Subcutaneous adipose tissue (tissue), 4 donors: ENCODE data around the gene OR1D2. TPM values are rescaled to one million over a fixed set of nuclear protein-coding genes. Genes with fewer than 3 reads are reported as not detected.
"Not testable (repeated sequence)": the region's sequence is repeated elsewhere in the genome, so short reads cannot be mapped to it uniquely, and the experiment has no call there.

Experiments used
- CTCF ChIP-seq: fragments of 450-650 bp; IDR thresholded peaks from one replicate; pipeline ENCODE4 v1.5.1; 2016; ENCODE audit warnings: low read depth, mild to moderate bottlenecking, control low read depth, antibody characterized with exemption, moderate library complexity
- total RNA-seq, 4 donors: library from RNA; depleted of rRNA; stranded (reverse); fragments of >200 nt; gene quantifications; one replicate each; pipeline ENCODE4 v1.1.0, GENCODE V29; 2016

Gene OR1D2
- not detected for total RNA-seq

- no peak for TF ChIP-seq CTCF
These were observed at the start of gene OR1D2 for GRCh38 chr17:3104322-3104721. Gene OR1D2, minus strand, starts transcription at chr17:3104422. Its CDS starts 11,426 bp downstream, at chr17:3092996.

GRCh38 chr17:3127451-3127850 is 23.2 kb upstream of the OR1D2 start, which contains the start of gene OR1G1:
Gene OR1G1, minus strand, starts transcription at chr17:3127551. Its CDS starts 0 bp downstream, at chr17:3127551.
- TF ChIP-seq CTCF: no peak

- not testable (repeated sequence) for TF ChIP-seq CTCF
These were observed 40.7 kb downstream of the OR1D2 start, which contains the start of gene OR1D5 for GRCh38 chr17:3063507-3063906. Gene OR1D5, minus strand, starts transcription at chr17:3063607. Its CDS starts 0 bp downstream, at chr17:3063607.

- TF ChIP-seq CTCF: no peak
These were observed 54.4 kb downstream of the OR1D2 start for GRCh38 chr17:3049705-3050295.

GRCh38 chr17:3048727-3049471 is 55.3 kb downstream of the OR1D2 start:
- TF ChIP-seq CTCF: no peak

- no peak for TF ChIP-seq CTCF
These were observed 57.5 kb downstream of the OR1D2 start for GRCh38 chr17:3046753-3047152.

- no peak for TF ChIP-seq CTCF
These were observed 60.4 kb downstream of the OR1D2 start for GRCh38 chr17:3043737-3044365.
